ENCODE results near the gene ARMH1. TPM values are rescaled to one million over a fixed set of nuclear protein-coding genes. Genes with fewer than 3 reads are reported as not detected.
"Not testable (repeated sequence)": the region's sequence is repeated elsewhere in the genome, so short reads cannot be mapped to it uniquely, and the experiment has no call there.

ARMH1 gene
- total RNA-seq, 2 experiments from 2014 or later: 139 to 144 TPM

DNA sequence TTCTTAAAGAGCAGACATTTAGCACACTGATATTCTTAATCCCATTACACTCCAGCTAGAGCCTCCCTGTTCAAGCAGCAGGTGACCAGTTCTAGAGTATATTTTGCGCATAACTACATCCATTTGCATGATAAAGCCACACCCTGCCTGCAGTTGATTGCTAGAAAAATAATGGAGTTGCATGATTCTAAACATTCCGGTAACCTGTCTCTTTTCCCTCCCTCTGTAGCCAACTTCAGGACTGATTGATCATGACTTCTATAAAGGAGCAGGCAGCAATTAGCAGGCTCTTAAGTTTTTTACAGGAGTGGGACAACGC is 14.9 kb downstream of the ARMH1 start:
- DNase-seq: no peak
- peaks cover 10% of the 10 kb centered on the region for H3K4me1 Mint-ChIP-seq
- H3K36me3 Mint-ChIP-seq: no peaks in the 10 kb centered on the region
- no peak overlapping the region for H3K4me3 Mint-ChIP-seq
- H3K9me3 Mint-ChIP-seq: no peaks in the 10 kb centered on the region
- no peak overlapping the region for H3K27ac Mint-ChIP-seq
- H3K27me3 Mint-ChIP-seq: no peaks in the 10 kb centered on the region

DNA sequence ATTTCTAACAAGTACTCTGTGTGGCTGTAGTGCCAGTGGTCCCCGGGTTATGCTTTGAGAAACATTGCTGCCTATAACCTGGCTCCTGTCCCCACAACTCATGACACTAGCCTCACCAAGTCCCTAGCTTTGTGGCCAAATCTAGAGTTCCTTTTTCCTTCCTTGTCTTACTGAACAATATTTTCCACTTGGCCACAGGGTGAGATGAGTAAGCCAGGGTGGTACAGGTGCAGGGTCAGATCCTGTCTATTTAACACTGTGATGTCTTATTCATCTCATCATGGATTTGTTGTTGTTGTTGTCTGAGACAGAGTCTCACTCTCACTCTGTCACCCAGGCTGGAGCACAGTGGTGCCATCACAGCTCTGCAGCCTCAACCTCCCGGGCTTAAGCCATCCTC is 18.6 kb downstream of the ARMH1 start:
- peaks cover 2% of the 10 kb centered on the region for H3K36me3 Mint-ChIP-seq
- DNase-seq: peak; percentile 28
- H3K4me1 Mint-ChIP-seq: peaks cover 30% of the 10 kb centered on the region
- H3K4me3 Mint-ChIP-seq: no peak overlapping the region
- H3K9me3 Mint-ChIP-seq: no peaks in the 10 kb centered on the region
- peak overlapping the region; percentile 7 for H3K27ac Mint-ChIP-seq
- no peaks in the 10 kb centered on the region for H3K27me3 Mint-ChIP-seq

DNA sequence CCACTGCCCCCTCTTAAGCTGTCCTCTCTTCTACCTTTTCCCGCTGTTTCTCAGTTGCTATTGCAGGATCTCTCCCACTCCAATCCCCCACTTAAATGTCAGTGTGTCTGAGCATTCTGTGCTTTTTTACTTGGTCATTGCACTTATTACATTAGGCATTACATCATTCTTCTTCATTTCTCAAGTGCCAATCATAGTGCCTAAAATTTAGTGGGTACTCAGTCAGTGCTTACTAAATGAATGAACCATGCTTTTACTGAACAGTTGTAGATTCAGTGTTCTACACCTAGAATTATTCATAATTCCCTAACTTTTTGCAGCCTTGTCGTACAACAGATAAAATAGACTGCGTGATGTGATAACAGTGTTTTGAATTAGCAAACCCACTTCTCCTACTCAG is 19.4 kb downstream of the ARMH1 start:
- Mint-ChIP-seq H3K27ac (peak overlapping the region; percentile 16), H3K27me3 (no peaks in the 10 kb centered on the region), H3K4me1 (peaks cover 30% of the 10 kb centered on the region), H3K36me3 (peaks cover 2% of the 10 kb centered on the region), H3K4me3 (no peak overlapping the region), H3K9me3 (no peaks in the 10 kb centered on the region)
- no peak for DNase-seq

DNA sequence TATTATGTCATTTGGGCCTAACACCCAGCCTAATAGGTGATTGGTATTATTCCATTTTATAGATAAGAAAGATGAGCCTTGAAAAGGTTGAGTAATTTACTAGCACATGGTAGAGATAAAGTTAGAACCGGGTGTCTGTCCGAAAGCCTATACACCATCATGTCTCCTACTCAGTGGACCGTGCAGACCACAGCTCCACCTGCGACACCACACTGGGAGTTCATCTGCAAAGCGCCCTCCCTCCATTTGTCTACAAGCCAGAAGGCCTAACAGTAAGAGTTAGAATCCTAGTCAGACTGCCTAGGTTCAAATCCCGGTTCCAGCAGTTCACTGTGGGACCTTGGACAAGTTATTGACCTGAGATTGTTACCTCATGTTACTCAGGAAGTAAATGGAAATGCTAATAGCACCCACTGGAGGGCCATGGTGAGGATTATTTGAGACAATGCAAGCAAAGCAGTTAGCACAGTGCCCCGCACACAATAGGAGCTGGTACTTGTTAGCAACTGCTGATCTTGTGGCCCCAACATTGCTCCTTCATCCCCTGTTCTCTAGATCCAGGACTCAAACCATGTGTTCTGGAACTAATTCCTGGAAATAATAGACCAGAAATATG is 20.5 kb downstream of the ARMH1 start:
- Mint-ChIP-seq H3K27me3 (no peaks in the 10 kb centered on the region), H3K36me3 (peaks cover 2% of the 10 kb centered on the region), H3K9me3 (no peaks in the 10 kb centered on the region), H3K4me3 (no peak overlapping the region), H3K27ac (no peak overlapping the region), H3K4me1 (peaks cover 30% of the 10 kb centered on the region)
- DNase-seq: no peak

DNA sequence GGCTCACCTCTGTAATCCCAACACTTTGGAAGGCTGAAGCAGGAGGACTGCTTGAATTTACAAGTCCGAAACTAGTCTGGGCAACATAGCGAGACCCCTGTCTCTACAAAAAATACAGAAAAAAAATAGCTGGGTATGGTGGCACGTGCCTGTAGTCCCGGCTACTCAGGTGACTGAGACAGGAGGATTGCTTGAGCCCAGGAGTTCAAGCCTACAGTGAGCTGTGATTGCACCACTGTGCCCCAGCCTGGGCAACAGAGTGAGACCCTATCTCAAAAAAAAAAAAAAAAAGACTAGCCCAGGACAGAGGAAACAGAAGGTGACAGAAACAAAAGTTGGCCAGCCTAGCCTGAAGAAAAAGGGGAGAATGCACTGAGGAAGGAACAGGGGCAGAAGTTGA is 21.2 kb downstream of the ARMH1 start:
- no peak overlapping the region for H3K27ac Mint-ChIP-seq
- H3K4me3 Mint-ChIP-seq: no peak overlapping the region
- H3K27me3 Mint-ChIP-seq: no peaks in the 10 kb centered on the region
- H3K4me1 Mint-ChIP-seq: peaks cover 30% of the 10 kb centered on the region
- DNase-seq: no peak
- no peaks in the 10 kb centered on the region for H3K9me3 Mint-ChIP-seq
- peaks cover 2% of the 10 kb centered on the region for H3K36me3 Mint-ChIP-seq

DNA sequence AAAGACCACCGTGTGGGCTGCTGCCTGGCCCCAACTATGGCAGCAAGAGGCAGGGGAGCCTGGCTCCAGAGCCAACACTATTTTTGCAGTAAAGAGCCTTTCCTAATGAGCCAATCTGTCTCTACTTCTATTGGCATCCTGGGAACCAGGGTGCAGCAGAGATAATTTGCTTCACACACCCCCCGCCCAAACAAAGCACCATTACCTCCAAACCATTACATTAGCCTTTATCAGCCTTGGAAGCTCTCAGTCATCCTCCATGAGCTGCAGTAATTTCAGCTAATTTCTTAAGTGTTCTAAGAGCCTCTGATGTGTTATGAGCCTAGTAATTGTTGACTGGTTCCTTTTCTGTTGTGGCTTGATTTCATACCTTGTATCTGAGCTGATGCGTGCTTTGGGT is 21.6 kb downstream of the ARMH1 start:
- Mint-ChIP-seq H3K9me3 (no peaks in the 10 kb centered on the region), H3K4me1 (peaks cover 30% of the 10 kb centered on the region), H3K27ac (peak overlapping the region; percentile 81), H3K27me3 (no peaks in the 10 kb centered on the region), H3K36me3 (peaks cover 2% of the 10 kb centered on the region), H3K4me3 (no peak overlapping the region)
- no peak for DNase-seq

DNA sequence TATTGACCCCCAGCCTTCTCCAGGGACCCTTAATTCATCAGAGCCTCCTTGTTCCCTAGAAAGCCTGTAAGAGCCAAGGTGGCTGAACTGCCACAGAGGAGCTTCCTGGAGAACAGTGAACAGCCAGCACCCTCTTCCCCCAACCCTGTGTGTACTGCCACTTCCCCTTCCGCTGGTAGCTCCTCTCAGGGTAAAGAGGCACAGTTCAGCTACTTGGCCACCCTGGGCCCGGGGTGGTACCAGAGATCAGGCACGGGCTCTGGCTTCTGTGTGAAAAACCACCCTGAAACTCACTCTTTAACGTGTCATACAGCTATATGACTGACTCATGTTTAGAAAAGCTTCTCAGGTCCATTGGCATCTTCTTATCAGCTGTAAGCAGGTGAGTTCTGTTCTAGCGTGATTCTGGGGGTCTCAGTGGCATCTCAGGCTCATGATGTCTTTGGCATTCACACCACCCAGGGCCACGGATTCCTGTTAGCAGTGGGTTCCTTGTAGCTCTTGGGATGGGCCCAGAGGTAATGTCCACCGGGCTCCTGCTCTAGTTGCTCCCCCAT is 22.4 kb downstream of the ARMH1 start:
- Mint-ChIP-seq H3K9me3 (no peaks in the 10 kb centered on the region), H3K4me3 (no peak overlapping the region), H3K36me3 (peaks cover 2% of the 10 kb centered on the region), H3K27me3 (no peaks in the 10 kb centered on the region), H3K27ac (peak overlapping the region; percentile 81), H3K4me1 (peaks cover 30% of the 10 kb centered on the region)
- peak; percentile 38 for DNase-seq

DNA sequence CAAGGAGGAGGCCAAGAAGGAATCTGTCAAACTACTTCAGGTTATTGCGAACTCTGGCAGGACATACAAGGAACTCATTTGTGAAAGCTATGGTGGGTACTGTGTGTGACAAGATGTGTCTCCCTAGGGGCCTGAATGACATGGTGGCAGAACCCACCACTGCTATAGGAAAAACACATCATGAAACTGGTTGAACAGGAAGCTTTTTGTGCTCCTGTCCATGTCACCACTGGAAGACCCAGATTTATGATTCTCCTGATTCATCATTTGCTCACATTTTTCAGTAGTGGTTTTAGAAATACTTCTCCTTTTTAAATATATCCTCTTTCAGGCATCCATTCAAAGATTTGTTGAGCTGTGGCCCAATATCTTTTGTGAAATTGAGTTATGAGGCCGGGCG is 23.6 kb downstream of the ARMH1 start:
- no peak overlapping the region for H3K27ac Mint-ChIP-seq
- no peaks in the 10 kb centered on the region for H3K27me3 Mint-ChIP-seq
- DNase-seq: no peak
- H3K4me1 Mint-ChIP-seq: peaks cover 27% of the 10 kb centered on the region
- no peak overlapping the region for H3K4me3 Mint-ChIP-seq
- H3K9me3 Mint-ChIP-seq: no peaks in the 10 kb centered on the region
- peaks cover 2% of the 10 kb centered on the region for H3K36me3 Mint-ChIP-seq

DNA sequence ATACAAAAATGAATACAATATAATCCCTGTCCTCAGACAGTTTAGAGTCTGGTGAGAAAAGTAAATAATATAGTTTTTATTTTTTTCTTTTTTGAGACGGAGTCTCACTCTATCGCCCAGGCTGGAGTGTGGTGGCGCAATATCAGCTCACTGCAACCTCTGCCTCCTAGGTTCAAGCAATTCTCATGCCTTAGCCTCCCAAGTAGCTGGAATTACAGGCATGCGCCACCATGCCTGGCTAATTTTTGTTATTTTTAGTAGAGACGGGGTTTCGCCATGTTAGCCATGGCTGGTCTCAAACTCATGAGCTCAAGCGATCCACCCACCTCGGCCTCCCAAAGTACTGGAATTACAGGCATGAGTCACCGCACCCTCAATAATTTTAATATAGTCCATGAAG is 24.9 kb downstream of the ARMH1 start:
- not testable (repeated sequence) for H3K27me3 Mint-ChIP-seq, H3K4me3 Mint-ChIP-seq, H3K36me3 Mint-ChIP-seq, DNase-seq, H3K9me3 Mint-ChIP-seq, H3K27ac Mint-ChIP-seq
- peaks cover 20% of the 10 kb centered on the region for H3K4me1 Mint-ChIP-seq

DNA sequence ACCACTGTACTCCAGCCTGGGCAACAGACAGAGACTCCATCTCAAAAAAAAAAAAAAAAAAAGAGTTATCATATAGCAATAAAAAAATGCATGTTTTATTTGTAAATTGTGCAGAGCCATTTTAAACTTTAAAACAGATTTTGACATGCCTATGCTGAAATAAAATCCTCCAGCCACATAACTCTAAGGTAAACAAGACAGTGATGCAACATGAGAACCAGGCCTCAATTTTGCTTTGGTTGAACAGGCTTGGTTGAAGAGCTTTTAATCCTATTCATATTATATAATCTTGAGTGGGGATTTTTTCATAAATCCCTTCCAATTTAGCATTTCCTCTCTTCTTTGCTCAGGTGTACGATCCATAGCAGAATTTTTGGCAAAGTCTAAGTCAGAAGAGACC is 26.1 kb downstream of the ARMH1 start:
- Mint-ChIP-seq H3K36me3 (peaks cover 2% of the 10 kb centered on the region), H3K27me3 (no peaks in the 10 kb centered on the region), H3K27ac (no peak overlapping the region), H3K9me3 (no peaks in the 10 kb centered on the region), H3K4me1 (peaks cover 17% of the 10 kb centered on the region), H3K4me3 (no peak overlapping the region)
- no peak for DNase-seq

DNA sequence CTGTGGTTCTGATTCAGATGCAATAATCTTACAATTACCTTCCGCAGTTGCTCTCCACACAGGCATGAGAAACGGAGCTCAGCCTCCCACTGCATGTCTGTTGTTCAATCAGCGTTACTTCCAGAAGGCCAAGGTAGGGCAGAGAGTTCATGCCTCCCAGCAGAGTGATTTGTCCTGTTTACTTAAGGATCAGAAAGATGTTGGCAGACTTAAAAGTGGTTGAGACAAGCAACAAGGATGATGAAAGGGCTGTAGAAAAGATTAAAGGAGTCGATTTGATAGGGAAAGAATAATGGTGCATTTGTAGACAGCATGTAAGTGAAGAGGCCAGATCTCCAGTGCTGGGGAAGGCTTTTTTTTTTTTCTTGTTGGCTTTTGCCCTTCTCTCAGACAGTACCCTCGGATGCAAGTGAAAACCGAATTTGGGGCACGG is 26.6 kb downstream of the ARMH1 start:
- no peaks in the 10 kb centered on the region for H3K9me3 Mint-ChIP-seq
- H3K36me3 Mint-ChIP-seq: peaks cover 2% of the 10 kb centered on the region
- no peak for DNase-seq
- H3K4me3 Mint-ChIP-seq: no peak overlapping the region
- H3K4me1 Mint-ChIP-seq: peaks cover 15% of the 10 kb centered on the region
- H3K27ac Mint-ChIP-seq: no peak overlapping the region
- H3K27me3 Mint-ChIP-seq: no peaks in the 10 kb centered on the region

DNA sequence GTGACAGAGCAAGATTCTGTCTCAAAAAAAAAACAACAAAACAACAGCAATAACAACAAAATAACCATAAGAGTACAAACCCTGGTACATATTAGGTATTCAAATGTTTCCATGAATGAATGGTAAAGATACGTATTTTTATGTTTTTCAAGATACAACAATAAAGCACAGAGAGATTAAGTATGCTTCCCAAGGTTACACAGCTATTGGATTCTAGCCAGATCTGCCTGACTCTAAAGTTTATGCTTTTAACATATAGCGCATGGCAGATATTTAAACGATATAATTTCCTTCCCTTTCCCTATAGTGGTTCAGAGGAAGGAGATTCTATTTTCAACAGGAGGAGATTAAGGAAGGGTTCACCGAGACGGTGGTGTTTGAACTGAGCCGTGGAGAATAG is 31.0 kb downstream of the ARMH1 start:
- no peak for DNase-seq
- no peaks in the 10 kb centered on the region for H3K9me3 Mint-ChIP-seq
- peaks cover 6% of the 10 kb centered on the region for H3K4me1 Mint-ChIP-seq
- no peaks in the 10 kb centered on the region for H3K36me3 Mint-ChIP-seq
- no peak overlapping the region for H3K27ac Mint-ChIP-seq
- no peak overlapping the region for H3K4me3 Mint-ChIP-seq
- H3K27me3 Mint-ChIP-seq: no peaks in the 10 kb centered on the region

DNA sequence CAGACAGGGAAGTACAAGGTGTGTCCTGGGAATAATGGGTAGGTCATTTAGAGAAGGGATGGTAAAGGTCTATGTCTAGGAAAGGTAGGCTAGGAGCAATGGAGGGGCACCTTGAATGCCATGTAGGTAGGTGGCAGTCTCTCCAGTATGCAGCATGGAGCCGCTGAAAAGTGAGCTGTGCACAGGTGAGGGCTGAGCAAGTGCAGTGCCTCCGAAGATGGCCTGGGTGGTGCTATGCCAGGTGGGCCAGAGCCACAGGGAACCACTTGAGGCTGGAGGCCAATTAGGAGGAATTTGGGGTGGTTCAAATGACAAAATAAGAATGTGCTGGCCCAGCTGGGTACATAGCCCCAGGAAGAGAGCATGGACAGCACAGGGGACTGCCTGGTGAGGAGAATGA is 31.4 kb downstream of the ARMH1 start:
- H3K27me3 Mint-ChIP-seq: no peaks in the 10 kb centered on the region
- no peak overlapping the region for H3K27ac Mint-ChIP-seq
- no peaks in the 10 kb centered on the region for H3K36me3 Mint-ChIP-seq
- H3K4me1 Mint-ChIP-seq: peaks cover 6% of the 10 kb centered on the region
- H3K4me3 Mint-ChIP-seq: no peak overlapping the region
- DNase-seq: no peak
- H3K9me3 Mint-ChIP-seq: no peaks in the 10 kb centered on the region

DNA sequence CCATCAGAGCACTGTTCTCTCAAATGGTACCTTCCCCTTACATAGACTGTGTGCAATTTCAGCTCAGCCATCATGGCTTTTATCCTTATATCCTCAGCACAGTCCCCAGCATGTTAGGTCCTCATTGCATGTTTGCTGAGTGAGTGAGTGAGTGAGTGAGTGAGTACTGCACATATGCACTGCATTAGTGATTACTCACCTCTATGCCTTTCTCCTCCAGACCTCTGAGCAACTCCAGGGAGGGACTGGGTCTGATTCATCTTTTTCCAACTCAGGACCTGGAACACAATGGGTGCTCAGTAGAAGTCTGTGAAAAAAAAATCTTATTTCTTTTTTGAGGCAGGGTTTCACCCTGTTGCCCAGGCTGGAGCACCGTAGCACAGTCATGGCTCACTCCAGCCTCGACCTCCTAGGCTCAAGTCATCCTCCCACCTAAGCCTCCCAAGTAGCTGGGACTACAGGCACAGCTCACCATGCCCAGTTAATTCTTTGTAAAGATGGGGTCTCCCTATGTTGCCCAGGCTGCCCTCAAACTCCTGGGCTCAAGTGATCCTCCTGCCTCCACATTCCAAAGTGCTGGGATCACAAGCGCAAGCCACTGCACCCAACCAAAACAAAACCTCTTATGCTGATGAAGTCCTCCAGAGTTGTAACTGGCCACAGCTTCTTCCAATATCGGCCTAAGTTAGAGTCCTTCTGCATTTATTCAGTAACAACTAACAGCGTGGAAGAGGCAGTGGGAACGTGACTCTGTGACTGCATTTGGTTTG is 32.8 kb downstream of the ARMH1 start:
- no peaks in the 10 kb centered on the region for H3K9me3 Mint-ChIP-seq
- no peaks in the 10 kb centered on the region for H3K36me3 Mint-ChIP-seq
- no peak overlapping the region for H3K27ac Mint-ChIP-seq
- peaks cover 6% of the 10 kb centered on the region for H3K4me1 Mint-ChIP-seq
- no peak for DNase-seq
- no peak overlapping the region for H3K4me3 Mint-ChIP-seq
- no peaks in the 10 kb centered on the region for H3K27me3 Mint-ChIP-seq

DNA sequence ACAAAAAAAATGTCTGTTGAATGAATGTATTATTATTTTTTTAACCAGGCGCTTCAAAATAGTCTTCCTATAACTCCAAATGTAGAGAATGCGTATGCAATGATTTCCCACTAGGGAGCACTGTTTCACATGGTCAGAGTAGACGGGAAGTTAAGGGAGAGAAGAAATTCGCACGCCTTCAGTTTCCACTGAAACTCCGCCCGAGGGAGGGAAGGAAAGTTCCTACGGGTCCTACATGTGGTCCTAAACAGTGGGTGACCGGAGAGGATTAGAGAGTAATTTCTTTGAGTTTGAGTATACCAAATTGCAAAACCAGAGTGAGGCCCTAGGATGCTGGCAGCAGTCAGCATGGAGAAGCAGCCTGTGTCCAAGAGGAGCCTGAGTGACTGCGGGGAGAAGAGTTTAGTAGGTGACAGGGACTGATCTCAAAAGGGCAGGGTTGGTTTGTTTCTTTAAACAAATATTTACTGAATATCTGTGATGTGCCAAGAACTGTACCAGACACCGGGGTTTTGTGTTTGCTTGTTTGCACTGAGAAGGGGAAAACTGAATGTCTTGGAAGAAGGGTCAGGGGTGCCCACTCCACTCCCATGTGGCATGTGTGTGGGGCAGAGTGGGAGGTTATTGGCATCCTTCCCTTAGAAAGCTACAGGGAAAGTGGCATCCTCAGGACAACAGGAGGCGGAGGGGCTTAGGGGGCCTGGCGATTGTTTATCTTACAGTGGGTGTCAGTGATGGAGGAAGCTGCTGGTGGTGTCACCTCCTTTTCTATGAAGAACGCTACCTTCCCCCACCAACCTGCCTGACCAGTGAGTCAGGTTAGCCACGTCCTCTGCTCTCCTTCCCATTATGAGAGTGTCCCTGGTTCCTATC is 33.7 kb downstream of the ARMH1 start:
- peaks cover 6% of the 10 kb centered on the region for H3K4me1 Mint-ChIP-seq
- H3K4me3 Mint-ChIP-seq: peak overlapping the region; percentile 32
- no peaks in the 10 kb centered on the region for H3K9me3 Mint-ChIP-seq
- H3K27me3 Mint-ChIP-seq: no peaks in the 10 kb centered on the region
- H3K36me3 Mint-ChIP-seq: no peaks in the 10 kb centered on the region
- peak overlapping the region; percentile 40 for H3K27ac Mint-ChIP-seq
- DNase-seq: no peak
